ENCODE data around the gene RNF5. TPM values are rescaled to one million over a fixed set of nuclear protein-coding genes. Genes with fewer than 3 reads are reported as not detected.
"Not testable (repeated sequence)": the region's sequence is repeated elsewhere in the genome, so short reads cannot be mapped to it uniquely, and the experiment has no call there.

The RNF5 gene
- total RNA-seq, 1 experiment from 2014 or later, result 60.0 TPM

- DNase-seq; H3K36me3 ChIP-seq; H3K27ac ChIP-seq; H3K4me1 ChIP-seq; H3K9me3 ChIP-seq (replicated peaks); H3K27me3 ChIP-seq: not testable (repeated sequence)
- peak overlapping the region; percentile 68; the same call in 1 of the 2 replicates for H3K4me3 ChIP-seq
Measured at GRCh38 chr6:32187725-32188380, 9.6 kb downstream of the RNF5 start.

- Histone ChIP-seq H3K4me3 (peak overlapping the region; percentile 68), H3K27ac (no peak overlapping the region), H3K9me3 (replicated peaks) (no peaks in the 10 kb centered on the region), H3K4me1 (peaks cover 10% of the 10 kb centered on the region), H3K27me3 (no peaks in the 10 kb centered on the region), H3K36me3 (peaks cover 4% of the 10 kb centered on the region; the same call in 1 of the 2 replicates)
- DNase-seq, result peak; percentile 25 to 29
Measured at GRCh38 chr6:32188381-32189068, 10.3 kb downstream of the RNF5 start.

- Histone ChIP-seq H3K27me3 (no peaks in the 10 kb centered on the region), H3K36me3 (peaks cover 4% of the 10 kb centered on the region; the same call in 1 of the 2 replicates), H3K4me3 (peak overlapping the region; percentile 68), H3K9me3 (replicated peaks) (no peaks in the 10 kb centered on the region), H3K27ac (peak overlapping the region; percentile 60; the same call in 1 of the 2 replicates), H3K4me1 (peaks cover 10% of the 10 kb centered on the region)
- DNase-seq, result no peak
Measured at GRCh38 chr6:32189069-32189741, 11.0 kb downstream of the RNF5 start.

GRCh38 chr6:32189742-32190053 is 11.5 kb downstream of the RNF5 start:
- no peaks in the 10 kb centered on the region for H3K27me3 ChIP-seq
- H3K36me3 ChIP-seq, result peaks cover 4% of the 10 kb centered on the region; the same call in 1 of the 2 replicates
- peak overlapping the region; percentile 68 for H3K4me3 ChIP-seq
- H3K27ac ChIP-seq, result peak overlapping the region; percentile 60; the same call in 1 of the 2 replicates
- no peaks in the 10 kb centered on the region for H3K9me3 ChIP-seq (replicated peaks)
- no peak for DNase-seq
- H3K4me1 ChIP-seq, result peaks cover 10% of the 10 kb centered on the region

GRCh38 chr6:32190054-32190851 is 12.0 kb downstream of the RNF5 start, which contains the start of gene PBX2:
PBX2 (minus strand) TSS chr6:32190202; CDS start chr6:32189915, 287 bp downstream.
- Histone ChIP-seq H3K4me1 (peaks cover 10% of the 10 kb centered on the region), H3K9me3 (replicated peaks) (no peaks in the 10 kb centered on the region), H3K36me3 (peaks cover 4% of the 10 kb centered on the region; the same call in 1 of the 2 replicates), H3K27me3 (no peaks in the 10 kb centered on the region), H3K4me3 (peak within 1 kb of the TSS; percentile 68), H3K27ac (peak within 1 kb of the TSS; percentile 60)
- peak; percentile 87 to 88 for DNase-seq

GRCh38 chr6:32190911-32191677 is 12.9 kb downstream of the RNF5 start:
- Histone ChIP-seq H3K27ac (no peak overlapping the region), H3K4me1 (peaks cover 10% of the 10 kb centered on the region), H3K4me3 (no peak overlapping the region), H3K27me3 (no peaks in the 10 kb centered on the region), H3K9me3 (replicated peaks) (no peaks in the 10 kb centered on the region), H3K36me3 (peaks cover 4% of the 10 kb centered on the region; the same call in 1 of the 2 replicates)
- DNase-seq, result no peak

- H3K36me3 ChIP-seq, result no peaks in the 10 kb centered on the region
- H3K9me3 ChIP-seq (replicated peaks), result no peaks in the 10 kb centered on the region
- peaks cover 10% of the 10 kb centered on the region for H3K4me1 ChIP-seq
- H3K4me3 ChIP-seq, result no peak overlapping the region
- H3K27ac ChIP-seq, result no peak overlapping the region
- no peak for DNase-seq
- no peaks in the 10 kb centered on the region for H3K27me3 ChIP-seq
Measured at GRCh38 chr6:32191696-32192607, 13.7 kb downstream of the RNF5 start.

GRCh38 chr6:32192608-32193039 is 14.4 kb downstream of the RNF5 start, which contains the start of gene GPSM3:
GPSM3 (minus strand) TSS chr6:32192643; CDS start chr6:32192513, 130 bp downstream.
- Histone ChIP-seq H3K4me3 (no peak within 1 kb of the TSS), H3K9me3 (replicated peaks) (no peaks in the 10 kb centered on the region), H3K27ac (no peak within 1 kb of the TSS), H3K27me3 (no peaks in the 10 kb centered on the region), H3K4me1 (peaks cover 10% of the 10 kb centered on the region), H3K36me3 (no peaks in the 10 kb centered on the region)
- DNase-seq, result peak; percentile 50 to 58

- H3K4me1 ChIP-seq, result peaks cover 10% of the 10 kb centered on the region
- H3K4me3 ChIP-seq; H3K36me3 ChIP-seq; DNase-seq; H3K9me3 ChIP-seq (replicated peaks); H3K27ac ChIP-seq; H3K27me3 ChIP-seq: not testable (repeated sequence)
Measured at GRCh38 chr6:32193096-32193495, 14.9 kb downstream of the RNF5 start.

- no peaks in the 10 kb centered on the region for H3K36me3 ChIP-seq
- H3K4me1 ChIP-seq, result peaks cover 6% of the 10 kb centered on the region
- no peak for DNase-seq
- no peaks in the 10 kb centered on the region for H3K27me3 ChIP-seq
- H3K27ac ChIP-seq, result no peak overlapping the region
- H3K4me3 ChIP-seq, result no peak overlapping the region
- H3K9me3 ChIP-seq (replicated peaks), result no peaks in the 10 kb centered on the region
Measured at GRCh38 chr6:32194388-32194787, 16.2 kb downstream of the RNF5 start.

- Histone ChIP-seq H3K27ac (peak overlapping the region; percentile 62), H3K4me3 (peak overlapping the region; percentile 50), H3K36me3 (no peaks in the 10 kb centered on the region), H3K9me3 (replicated peaks) (no peaks in the 10 kb centered on the region), H3K27me3 (no peaks in the 10 kb centered on the region), H3K4me1 (peaks cover 6% of the 10 kb centered on the region)
- DNase-seq, result peak in 1 of 2 experiments; percentile 54
Measured at GRCh38 chr6:32194825-32195651, 16.8 kb downstream of the RNF5 start.

GRCh38 chr6:32195652-32195901 is 17.4 kb downstream of the RNF5 start:
- Histone ChIP-seq H3K4me1 (peaks cover 6% of the 10 kb centered on the region), H3K36me3 (no peaks in the 10 kb centered on the region), H3K27ac (peak overlapping the region; percentile 100), H3K27me3 (no peaks in the 10 kb centered on the region), H3K9me3 (replicated peaks) (no peaks in the 10 kb centered on the region), H3K4me3 (peak overlapping the region; percentile 73)
- peak; percentile 99 to 100 for DNase-seq
